ENCODE data around the gene CDH12.

The CDH12 gene

DNA sequence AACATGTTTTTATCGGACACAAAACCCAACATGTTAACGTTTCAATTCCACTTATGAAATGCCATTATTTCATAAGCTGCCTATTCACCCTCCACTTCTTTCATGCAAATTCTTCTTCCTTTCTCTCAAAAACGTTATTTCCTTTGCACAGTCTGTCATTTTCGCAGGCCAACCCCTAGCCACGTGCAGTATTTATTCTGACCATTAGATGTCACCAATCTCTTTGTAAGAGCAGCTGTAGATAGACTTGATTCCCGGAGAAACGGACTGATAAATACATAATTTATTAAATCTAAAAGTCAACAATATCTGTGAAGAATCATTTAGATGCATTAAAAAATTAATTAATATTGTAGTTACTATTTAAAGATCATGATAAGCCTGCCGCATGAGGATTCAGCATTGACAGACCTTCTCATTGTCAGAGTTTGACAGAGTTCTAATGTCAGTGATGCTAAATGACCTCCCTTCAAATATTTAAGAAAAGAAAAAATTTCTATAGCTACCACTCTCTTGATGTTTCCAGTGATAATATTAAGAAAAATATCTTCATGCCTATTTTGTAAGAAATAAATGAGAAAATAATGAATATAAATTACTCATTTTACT is 933.6 kb downstream of the CDH12 start:
- DNase-seq: peak; percentile 67

DNA sequence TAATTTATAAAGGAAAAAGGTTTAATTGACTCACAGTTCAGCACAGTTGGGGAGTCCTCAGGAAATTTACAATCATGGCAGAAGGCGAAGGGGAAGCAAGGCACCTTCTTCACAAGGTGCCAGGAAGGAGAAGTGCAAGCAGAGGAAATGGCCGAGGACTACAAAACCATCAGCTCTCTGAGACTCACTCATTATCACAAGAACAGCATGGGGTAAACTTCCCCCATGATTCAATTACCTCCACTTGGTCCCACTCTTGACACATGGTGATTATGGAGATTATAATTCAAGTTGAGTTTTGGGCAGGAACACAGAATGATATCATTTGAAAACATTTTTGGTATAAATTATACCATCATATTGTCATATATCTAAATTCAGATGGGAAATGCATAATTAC is 934.7 kb downstream of the CDH12 start:
- DNase-seq: no peak

DNA sequence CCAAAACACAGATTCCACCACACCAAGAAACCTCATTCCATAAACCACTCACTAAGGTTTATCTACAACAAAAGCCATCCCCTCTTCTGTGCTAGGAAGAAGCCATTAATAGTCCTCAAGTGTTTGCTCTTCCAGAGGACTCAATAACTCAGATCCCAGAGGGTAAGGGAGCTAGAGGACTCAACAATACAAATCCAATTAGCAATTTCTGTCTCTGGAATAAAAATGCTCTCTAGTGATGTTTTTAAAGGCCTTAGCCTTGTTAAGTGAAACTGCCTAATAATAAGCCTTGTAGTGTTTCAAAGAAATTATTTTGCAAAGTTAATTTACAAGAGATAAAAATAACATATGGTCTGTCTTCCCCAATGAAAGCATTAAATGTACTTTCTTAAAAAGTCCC is 942.4 kb downstream of the CDH12 start:
- no peak for DNase-seq

DNA sequence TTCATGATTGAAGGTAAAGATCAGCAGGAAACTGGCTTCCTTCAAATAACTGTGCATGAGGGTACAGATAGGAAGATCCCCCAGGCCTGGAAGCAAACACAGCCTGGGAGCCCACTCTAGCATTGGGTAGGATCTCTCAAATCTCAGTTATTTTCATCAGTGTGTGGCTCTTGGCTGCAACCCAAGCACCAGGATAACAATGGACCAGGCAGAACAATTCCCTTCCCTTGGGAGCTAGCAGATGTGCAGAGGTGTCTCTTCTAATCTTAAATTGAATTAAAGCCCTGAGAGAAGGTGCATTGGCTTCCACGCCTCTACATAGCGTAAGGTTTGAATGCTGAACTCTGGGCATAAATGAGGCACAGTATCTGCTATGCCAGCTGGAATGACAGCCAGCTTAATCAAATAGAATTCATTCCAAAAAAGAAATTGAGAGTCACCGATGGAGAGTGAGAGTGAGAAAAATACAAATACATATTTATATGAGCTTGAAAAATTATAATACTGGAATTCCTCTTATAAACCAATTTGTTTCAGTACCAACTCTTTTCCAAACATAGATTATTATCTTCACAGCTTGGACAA is 957.3 kb downstream of the CDH12 start:
- no peak for DNase-seq

DNA sequence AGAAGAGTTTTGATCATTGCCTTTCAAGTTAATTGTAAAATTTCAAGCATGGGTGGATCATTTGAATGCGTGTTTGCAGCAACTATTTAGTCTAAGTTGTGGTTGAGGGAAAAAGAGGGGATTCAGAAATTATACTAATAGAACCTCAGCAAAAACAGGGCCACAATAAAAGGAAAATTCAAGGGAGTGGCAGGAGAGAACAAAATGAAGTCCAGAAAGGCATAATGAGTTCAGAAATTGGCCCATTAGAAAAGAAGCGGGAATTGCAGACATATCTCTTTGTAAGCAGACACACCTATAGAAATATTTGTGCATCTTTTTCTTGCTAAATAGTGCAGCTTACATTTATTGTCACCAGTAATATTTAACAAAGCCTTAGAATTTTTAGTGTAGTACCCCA is 960.0 kb downstream of the CDH12 start:
- DNase-seq: no peak

DNA sequence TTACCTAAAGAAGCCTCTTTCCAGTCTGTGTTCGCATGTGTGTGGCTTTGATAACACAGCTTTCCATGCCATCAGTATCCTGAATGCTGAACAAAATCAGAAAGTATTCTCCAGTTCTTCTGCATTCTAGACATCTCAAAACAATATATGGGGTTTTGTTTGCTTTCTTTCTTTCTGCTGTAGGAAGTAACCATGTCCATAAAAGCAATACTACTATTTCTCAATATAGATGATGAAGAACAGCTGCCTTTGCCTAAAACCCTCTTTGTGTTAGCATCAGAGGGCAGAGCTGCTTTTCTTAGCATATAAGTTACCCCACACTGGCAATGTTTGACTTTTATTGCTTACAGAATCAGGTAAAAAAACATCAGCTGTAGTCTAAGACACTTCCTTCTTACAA is 963.6 kb downstream of the CDH12 start:
- no peak for DNase-seq

DNA sequence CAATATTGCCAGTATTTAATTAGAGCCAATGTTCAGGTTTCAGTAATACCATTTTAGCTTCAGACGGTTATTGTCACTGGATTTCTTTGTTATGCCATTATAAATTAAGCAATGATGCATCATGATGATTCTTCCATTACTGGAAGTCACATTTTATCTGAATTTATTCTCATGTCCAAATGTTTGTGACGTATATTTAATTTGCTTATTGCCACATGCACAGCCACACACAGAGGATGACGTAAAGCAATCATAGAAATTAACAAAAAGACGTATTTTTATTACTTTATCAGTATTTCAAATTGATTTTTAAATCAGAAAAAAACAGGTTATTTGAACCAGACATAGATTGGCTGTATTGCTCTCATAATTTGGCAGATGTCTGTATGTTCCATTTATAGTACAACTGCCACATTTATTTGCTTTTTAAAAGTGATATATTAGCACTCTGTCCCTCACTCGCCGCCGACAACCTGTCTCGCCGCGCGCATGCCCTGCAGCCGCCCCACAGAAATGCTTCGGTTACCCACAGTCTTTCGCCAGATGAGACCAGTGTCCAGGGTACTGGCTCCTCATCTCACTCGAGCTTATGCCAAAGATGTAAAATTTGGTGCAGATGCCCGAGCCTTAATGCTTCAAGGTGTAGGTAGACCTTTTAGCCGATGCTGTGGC is 970.9 kb downstream of the CDH12 start:
- DNase-seq: no peak

DNA sequence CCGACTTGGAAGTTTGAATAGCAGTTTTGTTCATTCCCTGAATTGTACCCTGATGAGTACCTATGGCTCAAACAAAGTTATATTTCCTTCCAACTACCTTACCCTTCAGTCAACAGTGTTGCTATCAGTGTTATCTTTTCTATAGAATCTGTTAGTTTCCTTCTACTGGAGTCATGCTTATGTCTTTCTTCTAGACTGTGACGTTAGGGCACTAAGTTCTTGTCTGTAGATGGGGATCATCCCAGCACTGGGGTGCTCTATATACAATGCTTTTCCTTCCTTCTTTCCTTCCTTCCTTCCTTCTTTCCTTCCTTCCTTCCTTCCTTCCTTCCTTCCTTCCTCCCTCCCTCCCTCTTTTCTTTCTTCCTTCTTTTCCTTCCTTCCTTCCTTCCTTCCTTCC is 973.0 kb downstream of the CDH12 start:
- DNase-seq: no peak

DNA sequence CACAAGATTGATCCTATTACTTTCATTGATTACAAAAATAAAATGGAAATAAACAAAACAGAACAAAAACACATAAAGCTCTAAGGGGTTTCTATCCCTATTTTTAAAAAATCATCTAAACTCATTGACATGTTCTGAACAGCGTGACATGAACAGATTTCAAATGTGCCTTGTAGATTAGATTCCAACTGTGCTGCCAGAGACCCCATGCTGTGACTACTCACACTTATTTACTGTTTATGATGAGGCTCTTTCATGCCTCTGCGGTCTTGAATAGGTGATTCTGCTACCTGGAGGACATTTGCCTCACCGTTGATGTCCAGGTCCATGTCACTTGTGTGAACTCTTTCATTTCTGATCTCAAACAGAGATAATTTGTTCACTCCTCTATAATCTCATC is 990.2 kb downstream of the CDH12 start:
- DNase-seq: peak; percentile 14

DNA sequence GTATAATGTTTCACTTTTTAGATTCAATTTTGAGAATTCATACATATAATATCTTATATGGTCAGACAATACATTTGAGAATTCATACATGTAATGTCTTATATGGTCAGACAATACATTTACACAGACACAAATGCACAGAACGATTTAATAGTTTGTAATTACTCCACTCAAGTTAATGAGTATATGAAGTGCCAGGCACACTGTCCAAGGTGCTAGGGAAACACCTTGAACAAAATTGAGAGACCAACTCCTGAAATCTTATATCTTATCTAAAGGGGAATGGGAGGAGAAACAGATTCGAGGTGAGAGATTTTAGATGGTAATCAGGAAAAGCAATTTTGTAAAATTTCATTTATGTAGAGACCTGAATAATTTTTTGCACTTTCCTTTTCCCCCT is 994.7 kb downstream of the CDH12 start:
- no peak for DNase-seq

DNA sequence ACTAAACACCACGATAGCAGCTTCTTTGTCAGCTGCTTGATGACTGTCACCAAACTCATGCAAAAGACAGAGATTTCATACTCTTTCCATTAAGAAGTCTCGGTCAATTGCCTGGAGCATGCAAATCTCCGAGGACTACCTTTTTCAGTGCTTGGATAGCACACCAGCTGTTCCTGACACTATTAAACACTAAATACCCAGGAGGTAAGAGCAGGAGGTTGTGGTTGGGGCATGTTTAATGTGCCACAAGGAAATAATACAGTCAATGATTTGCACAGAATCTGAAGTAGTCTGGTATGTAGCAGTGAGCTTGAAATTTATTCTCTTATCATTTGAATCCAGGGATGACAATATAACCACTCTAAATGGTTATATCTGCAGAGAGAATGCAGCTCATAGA is 996.2 kb downstream of the CDH12 start:
- peak; percentile 34 for DNase-seq

DNA sequence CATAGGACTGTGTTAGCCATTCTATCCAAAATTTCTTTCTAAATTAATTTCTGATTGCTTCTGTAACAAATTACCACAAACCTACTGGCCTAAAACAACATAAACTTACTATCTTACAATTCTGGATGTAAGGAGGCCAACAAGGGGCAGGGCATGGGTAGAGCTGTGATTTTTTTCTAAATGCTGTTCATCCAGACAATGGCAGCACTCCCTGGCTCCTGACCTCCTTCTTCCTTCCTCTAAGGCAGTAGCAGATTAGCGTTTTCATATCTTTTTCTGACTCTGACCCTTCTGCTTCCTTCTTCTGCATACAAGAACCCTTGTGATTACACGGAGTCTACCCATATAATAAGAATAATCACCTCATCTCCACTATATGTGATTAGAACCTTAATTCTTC is 1005.8 kb downstream of the CDH12 start:
- no peak for DNase-seq

DNA sequence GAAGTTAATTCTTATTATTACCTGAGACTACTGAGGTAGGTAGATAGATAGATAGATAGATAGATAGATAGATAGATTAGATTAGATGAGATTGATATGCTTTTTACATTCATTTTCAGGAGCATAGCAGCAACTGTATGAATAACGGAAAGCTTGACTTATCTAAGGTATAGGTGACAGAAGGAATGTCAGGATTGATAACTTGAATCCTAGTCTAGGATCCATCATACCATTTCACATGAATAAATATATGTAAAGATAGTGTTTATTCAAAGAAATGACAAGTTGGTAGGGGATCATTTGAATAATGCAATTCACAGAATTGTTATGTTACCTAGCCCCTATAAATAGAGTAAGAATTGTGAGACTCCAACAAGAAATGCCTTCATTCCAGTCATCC is 1008.2 kb downstream of the CDH12 start:
- DNase-seq: no peak

DNA sequence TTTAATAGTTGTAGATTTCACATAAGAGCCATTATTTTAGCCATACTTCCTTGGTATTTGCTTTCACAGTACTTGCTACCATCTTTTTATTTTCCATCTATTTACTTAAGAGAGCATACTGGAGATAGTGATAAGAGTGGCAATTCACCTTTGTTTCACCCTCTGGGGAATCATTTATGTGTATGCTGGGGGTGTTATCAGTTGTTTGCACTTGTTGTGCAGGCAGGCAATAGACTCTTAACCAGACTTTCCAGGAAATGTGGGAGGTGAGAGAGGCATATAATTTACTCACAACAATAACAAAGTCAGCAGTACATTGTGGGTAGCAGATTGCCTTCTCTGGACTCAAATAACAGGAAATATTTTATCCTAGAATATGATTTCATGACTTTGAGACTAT is 1018.3 kb downstream of the CDH12 start:
- DNase-seq: no peak

DNA sequence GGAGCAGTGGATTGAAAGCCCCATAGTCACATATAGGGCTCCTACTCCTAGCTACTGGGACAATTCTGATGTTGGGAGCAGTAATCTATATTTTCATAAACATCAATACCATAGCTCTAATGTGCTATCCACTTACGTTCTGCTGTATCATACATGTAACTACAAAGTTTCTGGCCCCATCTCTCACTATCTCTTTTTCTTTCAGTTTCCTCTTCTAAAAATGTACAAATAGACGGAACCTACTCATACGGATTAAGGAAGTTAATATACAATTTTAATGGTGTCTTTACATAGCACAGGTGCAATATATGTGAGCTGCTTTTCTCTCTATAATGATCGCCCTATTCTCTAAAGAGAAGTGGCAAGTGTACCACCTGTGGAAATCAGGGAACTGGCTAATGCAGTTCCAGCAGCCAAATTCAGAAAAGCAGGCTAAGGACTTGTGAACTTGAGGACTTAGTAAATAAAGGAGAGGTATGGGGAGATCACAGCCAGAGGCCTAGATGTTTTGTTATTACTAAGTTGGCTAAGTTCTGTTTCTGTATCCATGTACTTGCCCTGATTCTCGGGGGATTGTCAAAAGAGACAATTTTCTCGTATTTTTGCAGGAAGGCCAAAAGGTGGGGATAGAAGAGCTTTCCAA is 1021.9 kb downstream of the CDH12 start:
- no peak for DNase-seq

DNA sequence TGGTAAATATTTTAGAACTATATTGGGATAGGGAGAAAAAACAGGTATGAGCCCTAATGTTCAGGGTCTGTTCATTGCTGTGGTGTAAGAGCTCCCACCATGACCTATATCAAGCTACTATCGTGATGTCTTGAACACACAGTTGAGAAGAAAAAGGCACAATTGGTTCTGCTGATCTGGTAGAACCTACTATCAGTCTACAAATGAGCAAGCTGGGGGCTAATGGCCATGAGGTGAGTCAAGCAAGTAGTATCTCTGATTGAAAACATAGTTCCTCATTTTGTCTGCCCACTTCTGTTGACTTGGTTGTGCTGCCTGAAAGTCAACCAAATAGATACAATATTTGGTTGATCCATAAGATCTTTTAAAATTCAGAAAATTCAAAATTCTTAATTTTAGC is 1026.3 kb downstream of the CDH12 start:
- DNase-seq: no peak

DNA sequence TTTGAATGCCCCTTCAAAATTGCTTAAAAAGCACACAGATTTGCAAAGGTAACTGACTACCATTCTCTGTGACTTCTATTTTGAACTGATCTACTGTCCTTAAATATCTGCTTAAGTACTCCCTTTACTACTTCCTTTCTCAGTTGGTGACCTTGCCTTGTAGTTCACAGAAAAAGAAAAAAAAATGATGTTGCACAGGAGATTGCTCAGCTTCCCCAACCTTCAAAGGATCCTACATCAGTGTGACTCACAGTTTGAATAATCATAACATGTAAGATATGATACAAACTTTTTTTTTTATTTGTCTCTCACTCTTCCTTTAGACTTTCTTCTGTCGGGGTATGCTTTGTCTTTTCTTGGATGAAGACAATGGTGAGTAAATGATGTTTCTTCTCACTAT is 1029.6 kb downstream of the CDH12 start:
- no peak for DNase-seq

DNA sequence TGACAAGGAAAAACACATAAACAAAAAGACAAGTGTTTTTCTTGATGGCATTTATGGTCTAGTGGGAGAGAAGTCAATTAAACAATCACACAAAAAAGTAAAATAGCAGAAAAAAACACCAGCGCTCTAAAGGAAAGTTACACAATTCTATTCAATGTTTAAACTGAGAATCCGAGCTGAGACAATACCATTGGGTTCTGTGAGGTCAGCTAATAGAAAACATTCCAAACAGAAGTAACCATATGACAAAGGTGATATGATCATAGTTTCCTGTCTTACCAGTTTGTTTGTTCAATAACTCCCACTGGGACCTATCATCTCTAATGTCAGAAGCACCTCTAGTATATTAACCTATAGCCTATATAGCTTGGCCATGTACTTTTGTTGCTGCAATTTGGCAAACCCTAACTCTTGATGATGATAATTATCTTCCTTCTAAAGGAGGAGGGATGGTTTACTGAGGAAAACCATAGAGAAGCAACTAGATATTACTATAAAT is 1030.0 kb downstream of the CDH12 start:
- DNase-seq: no peak

DNA sequence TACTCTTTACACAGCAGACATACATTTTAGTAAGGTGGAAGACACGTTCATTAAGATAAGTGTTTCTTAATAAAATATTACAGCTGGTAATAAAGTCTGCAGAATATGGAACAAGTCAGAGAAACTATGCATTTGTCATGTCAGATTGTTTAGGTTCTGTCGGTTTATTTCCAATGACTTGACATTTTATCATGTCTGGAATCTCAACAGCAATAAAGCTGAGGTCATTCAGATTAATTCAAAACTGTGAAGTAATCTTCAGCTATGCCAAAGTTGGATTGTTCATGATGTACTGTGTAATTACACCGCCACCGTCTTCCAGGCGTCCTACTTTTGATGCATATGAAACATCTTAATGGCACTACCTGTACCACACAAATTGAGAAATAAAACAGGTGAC is 1032.6 kb downstream of the CDH12 start:
- DNase-seq: no peak

DNA sequence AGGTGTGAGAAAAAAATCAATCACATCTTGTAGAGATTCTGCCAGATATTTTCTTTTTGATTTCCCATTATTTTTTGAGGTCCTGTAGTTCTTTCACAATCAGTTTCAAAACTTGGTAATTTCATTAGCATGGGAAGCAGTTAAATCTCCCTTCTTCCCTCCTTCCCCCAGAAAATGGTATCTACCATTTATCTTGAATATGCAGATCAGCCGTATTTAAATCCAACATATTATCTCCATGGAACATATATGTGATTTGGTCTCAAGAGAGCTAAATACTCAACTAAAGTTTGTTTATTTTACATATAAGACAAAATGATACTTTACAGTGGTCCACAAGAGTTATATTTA is 1034.8 kb downstream of the CDH12 start:
- no peak for DNase-seq

DNA sequence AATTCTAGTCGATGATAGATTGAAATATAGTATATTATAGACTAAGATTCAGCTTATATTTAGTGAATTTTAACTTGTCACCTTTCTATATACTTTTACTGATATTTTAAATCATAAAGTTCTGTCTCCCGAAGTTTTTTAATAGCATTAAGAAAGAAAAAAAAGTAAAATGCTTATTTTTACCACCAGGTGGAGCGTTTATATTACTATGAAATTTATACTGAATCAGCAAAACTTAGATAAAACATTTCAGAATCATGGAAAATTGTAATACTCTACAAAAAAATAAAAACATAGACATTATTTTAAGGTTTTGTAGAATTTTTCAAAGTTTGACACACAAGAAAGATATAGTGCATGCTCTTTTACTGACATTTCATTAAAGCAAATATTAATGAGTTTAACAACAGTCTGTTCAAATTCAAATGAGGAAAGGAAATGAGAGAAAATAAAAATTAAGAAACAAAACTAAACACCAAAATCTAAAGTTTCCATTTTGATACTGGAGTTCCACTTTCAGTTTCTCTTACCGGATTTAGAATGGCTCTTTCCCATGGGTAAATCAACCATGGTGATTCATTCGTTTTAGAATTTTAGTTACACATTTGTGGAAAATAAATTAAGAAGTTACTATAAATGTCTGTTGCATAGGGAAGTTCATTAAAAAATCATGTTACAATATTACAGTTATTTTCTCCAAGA is 1035.3 kb downstream of the CDH12 start:
- no peak for DNase-seq

DNA sequence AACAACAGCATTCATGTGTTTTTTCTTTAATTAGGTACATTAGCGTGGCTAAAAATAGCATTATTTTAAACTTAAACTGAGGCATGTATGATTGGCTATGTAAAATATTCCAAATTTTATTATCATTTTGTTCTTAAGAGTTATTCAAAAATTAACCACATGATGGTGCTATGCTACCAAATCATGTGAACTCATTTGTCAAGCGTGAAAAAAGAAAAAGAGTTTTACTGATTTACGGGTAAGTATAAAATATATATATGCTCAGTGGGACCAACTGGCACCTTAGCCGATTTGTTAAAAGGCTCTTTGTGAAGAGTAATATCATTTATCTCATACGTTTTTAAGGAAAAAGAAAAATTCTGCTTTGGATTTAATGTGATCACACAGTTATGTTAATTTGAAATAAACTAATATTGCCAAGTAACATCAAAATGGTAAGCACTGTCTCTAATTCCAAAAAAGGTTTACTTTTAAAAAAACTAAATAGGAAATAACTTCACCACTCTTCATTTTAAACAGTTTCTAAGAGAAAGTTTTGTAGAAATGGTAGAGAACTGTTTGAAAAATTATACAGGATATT is 1042.3 kb downstream of the CDH12 start:
- peak; percentile 18 for DNase-seq

DNA sequence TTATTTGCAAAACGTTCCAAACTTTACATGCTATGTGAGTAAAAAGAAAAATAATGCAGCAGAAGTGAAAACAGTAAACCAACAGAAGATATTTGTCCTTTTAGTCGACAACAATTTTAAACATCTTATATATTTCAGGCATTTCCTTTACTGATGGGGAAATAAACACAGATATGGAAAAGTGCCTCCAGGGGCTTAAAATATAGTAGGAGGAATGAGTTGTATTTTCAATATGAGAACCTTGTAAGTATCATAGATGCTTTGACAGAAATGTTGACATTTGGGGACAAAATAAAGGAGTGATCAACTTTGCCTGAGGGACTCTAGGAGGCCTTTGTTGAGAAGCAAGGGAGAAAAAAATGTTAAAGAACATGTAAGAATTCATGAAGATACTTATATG is 1043.5 kb downstream of the CDH12 start:
- no peak for DNase-seq

All from retina (tissue), 1 donor.